Ovary (tissue), 9 donors: ENCODE measurements around the gene TNS1. TPM values are rescaled to one million over a fixed set of nuclear protein-coding genes. Genes with fewer than 3 reads are reported as not detected.
A peak's percentile ranks its signal among the peaks of the same experiment; 100 is the strongest.

Experiments used
- DNase-seq, 5 donors: peaks; one replicate each; pipeline ENCODE4 v3.0.0-alpha.2; 2019 to 2020
- H3K27ac ChIP-seq, 2 donors: fragments of 200-600 bp; one replicate each; pipeline versions ENCODE4 v1.5.1 to v1.8.0; 2019 to 2022
- H3K27me3 ChIP-seq: fragments of 200-600 bp; one replicate; pipeline ENCODE4 v1.8.0; 2022
- H3K36me3 ChIP-seq: fragments of 200-600 bp; sonication (generic); one replicate; pipeline ENCODE4 v1.5.1; 2019
- H3K4me1 ChIP-seq: one replicate; pipeline ENCODE4 v1.8.1; 2013; ENCODE audit warnings: mild to moderate bottlenecking, moderate library complexity; ENCODE audit not compliant: insufficient read depth
- H3K4me3 ChIP-seq: fragments of 200-600 bp; sonication (generic); one replicate; pipeline ENCODE4 v1.5.1; 2017
- H3K9me3 ChIP-seq, 2 donors: fragments of 200-600 bp in 1 of 2; sonication (generic) in 1 of 2; one replicate each; pipeline versions ENCODE4 v1.5.1 to v1.8.1; 2013 to 2019; ENCODE audit warnings: mild to moderate bottlenecking in 1 of 2, moderate library complexity in 1 of 2
- CTCF ChIP-seq, 3 donors: fragments of 450-650 bp in 2 of 3; fragments of 200-600 bp in 1 of 3; IDR thresholded peaks; one replicate each; pipeline versions ENCODE4 v1.5.1 to v1.8.0; 2016 to 2022; ENCODE audit warnings: antibody characterized with exemption in 3 of 3, mild to moderate bottlenecking in 1 of 3
- EP300 ChIP-seq: sonication (generic); formaldehyde crosslinking; IDR thresholded peaks from one replicate; pipeline ENCODE4 v1.6.1; 2017; ENCODE audit warnings: antibody characterized with exemption
- POLR2A ChIP-seq: fragments of 450-650 bp; IDR thresholded peaks from one replicate; pipeline ENCODE4 v1.6.1; 2017; ENCODE audit warnings: antibody characterized with exemption, mild to moderate bottlenecking, moderate library complexity
- WGBS, 3 donors: extraction: QIAGEN DNeasy Blood & Tissue Kit in 1 of 3; methylation state at CpG; one replicate each; pipeline versions ENCODE4 v1.1.5 to v1.1.7; 2013 to 2017; 5-methylcytosine and 5-hydroxymethylcytosine counted together
- intact Hi-C, 4 donors: fragments of 100-400 bp; cut with DNase I; formaldehyde crosslinking; loops; one replicate each; pipeline versions ENCODE4 v1.11.0 to v1.15.1; 2022 to 2023
- polyA plus RNA-seq, 2 donors: library from polyadenylated mRNA; stranded (reverse); fragments of 200-250 nt in 1 of 2; fragments of 350-450 nt in 1 of 2; fragmentation: Illumina TruSeq in 1 of 2; extraction: RNeasy Lipid Tissue Mini Kit (QIAGEN cat#74804) in 1 of 2; gene quantifications; one replicate each; pipeline ENCODE4 v1.2.3, GENCODE V29; 2013 to 2014
- total RNA-seq, 7 donors: library from RNA; depleted of rRNA in 2 of 7; stranded (reverse); fragments of >200 nt in 2 of 7; fragmentation: NEBNext Ultra II Directional in 3 of 7; extraction: Animal tissue kit (Norgen Biotek cat#: 25700) in 3 of 7; gene quantifications; one replicate each; pipeline versions ENCODE4 v1.1.0 to v1.2.4, GENCODE V29; 2016 to 2023
- donor health status: DM: no; HTN: no; CAD: no; lungs with moderate emphysema.
- donor health status: DM: no; HTN: no; CAD: no.
- donor health status: Bipolar disorder and iron deficiency.
- donor health status: DM: yes; HTN: yes; CAD: no.
- donor health status: DM: no; HTN: no; CAD: no.
- donor health status: DM: yes; HTN: yes; CAD: no.

TNS1 gene
- total and polyA plus RNA-seq, 9 donors = 140 to 568 (median 356) TPM

GRCh38 chr2:217776631-217777030, 226.2 kb downstream of the TNS1 start:
- intact Hi-C loops = no loop called here
- DNase-seq = no peak
- no peaks in the 10 kb centered on the region for H3K27me3 ChIP-seq
- H3K27ac ChIP-seq = no peak overlapping the region
- H3K4me1 ChIP-seq = peaks cover 4% of the 10 kb centered on the region
- H3K4me3 ChIP-seq = no peak overlapping the region
- H3K9me3 ChIP-seq = no peaks in the 10 kb centered on the region
- no peaks in the 10 kb centered on the region for H3K36me3 ChIP-seq
- no peak for TF ChIP-seq EP300
- no peak for TF ChIP-seq POLR2A
- no peak for TF ChIP-seq CTCF (IDR thresholded peaks at IDR 0.05)

- intact Hi-C loops = no loop called here
- TF ChIP-seq POLR2A (no peak), CTCF (IDR thresholded peaks at IDR 0.05) (no peak), EP300 (no peak)
- no peaks in the 10 kb centered on the region for H3K36me3 ChIP-seq
- peak overlapping the region in 1 of 2 donors; percentile 16 for H3K27ac ChIP-seq
- no peaks in the 10 kb centered on the region for H3K9me3 ChIP-seq
- DNase-seq = no peak
- peaks cover 4% of the 10 kb centered on the region for H3K4me1 ChIP-seq
- WGBS, 3 donors = 10 to 42% (median 17%) methylated on average over 4 of the region's 4 CpGs
- H3K4me3 ChIP-seq = no peak overlapping the region
- H3K27me3 ChIP-seq = no peaks in the 10 kb centered on the region
Measured at GRCh38 chr2:217775920-217776503, 226.8 kb downstream of the TNS1 start.

GRCh38 chr2:217774232-217774631, 228.6 kb downstream of the TNS1 start:
- intact Hi-C loops = no loop called here
- no peak for DNase-seq
- Histone ChIP-seq H3K4me1 (peaks cover 4% of the 10 kb centered on the region), H3K36me3 (no peaks in the 10 kb centered on the region), H3K4me3 (no peak overlapping the region), H3K9me3 (no peaks in the 10 kb centered on the region), H3K27ac (no peak overlapping the region), H3K27me3 (no peaks in the 10 kb centered on the region)
- TF ChIP-seq POLR2A = no peak
- TF ChIP-seq EP300 = no peak
- no peak for TF ChIP-seq CTCF (IDR thresholded peaks at IDR 0.05)
- 90 to 94% (median 93%) methylated on average over 3 of the region's 3 CpGs for WGBS, 3 donors

- no peaks in the 10 kb centered on the region for H3K36me3 ChIP-seq
- no peaks in the 10 kb centered on the region for H3K9me3 ChIP-seq
- no peak overlapping the region for H3K27ac ChIP-seq
- no peak for DNase-seq
- TF ChIP-seq POLR2A (no peak), EP300 (no peak)
- peaks cover 4% of the 10 kb centered on the region for H3K4me1 ChIP-seq
- intact Hi-C loops = no loop called here
- no peaks in the 10 kb centered on the region for H3K27me3 ChIP-seq
- no peak overlapping the region for H3K4me3 ChIP-seq
Measured at GRCh38 chr2:217773539-217773938, 229.3 kb downstream of the TNS1 start.

GRCh38 chr2:217766356-217766755, 236.4 kb downstream of the TNS1 start:
- H3K4me3 ChIP-seq = no peak overlapping the region
- no peak for DNase-seq
- no peaks in the 10 kb centered on the region for H3K27me3 ChIP-seq
- intact Hi-C loops = no loop called here
- H3K4me1 ChIP-seq = no peaks in the 10 kb centered on the region
- no peaks in the 10 kb centered on the region for H3K36me3 ChIP-seq
- H3K9me3 ChIP-seq = no peaks in the 10 kb centered on the region
- WGBS, 3 donors = 82 to 93% (median 90%) methylated on average over 4 of the region's 4 CpGs
- H3K27ac ChIP-seq = no peak overlapping the region
- no peak for TF ChIP-seq CTCF (IDR thresholded peaks at IDR 0.05)
- TF ChIP-seq POLR2A = no peak
- TF ChIP-seq EP300 = no peak
